Left lung (tissue), 10 donors: ENCODE measurements around the gene CST7. TPM values are rescaled to one million over a fixed set of nuclear protein-coding genes. Genes with fewer than 3 reads are reported as not detected.

Experiments
- ATAC-seq: fragments of 200-7000 bp; cut with Tn5 transposase; one replicate; pipeline ENCODE4 v1.9.1; 2020; ENCODE audit warnings: moderate library complexity
- DNase-seq, 4 donors: peaks; one replicate each; pipeline ENCODE4 v3.0.0-alpha.2; 2013 to 2020
- H3K27ac ChIP-seq, 2 donors: fragments of 200-600 bp; sonication (generic) in 1 of 2; one replicate each; pipeline versions ENCODE4 v1.5.0 to v1.8.0; 2020 to 2021
- H3K27me3 ChIP-seq, 2 donors: fragments of 200-600 bp; sonication (generic) in 1 of 2; one replicate each; pipeline versions ENCODE4 v1.5.0 to v1.8.0; 2020 to 2021
- H3K36me3 ChIP-seq, 2 donors: fragments of 200-600 bp; sonication (generic) in 1 of 2; one replicate each; pipeline versions ENCODE4 v1.5.0 to v1.8.0; 2020 to 2021
- H3K4me1 ChIP-seq, 2 donors: fragments of 200-600 bp; one replicate each; pipeline ENCODE4 v1.8.0; 2021
- H3K4me3 ChIP-seq, 2 donors: fragments of 200-600 bp; sonication (generic) in 1 of 2; one replicate each; pipeline versions ENCODE4 v1.5.0 to v1.8.0; 2020 to 2021; ENCODE audit warnings: mild to moderate bottlenecking in 1 of 2
- H3K9me3 ChIP-seq, 2 donors: fragments of 200-600 bp; sonication (generic) in 1 of 2; one replicate each; pipeline versions ENCODE4 v1.5.0 to v1.8.0; 2020 to 2021
- intact Hi-C, 2 donors: fragments of 100-400 bp; cut with DNase I; formaldehyde crosslinking; loops; one replicate each; pipeline versions ENCODE4 v1.11.2 to v1.14.2; 2022
- polyA plus RNA-seq, 6 donors: library from polyadenylated mRNA; unstranded; fragments of 120-200 nt; gene quantifications; one replicate each; pipeline ENCODE4 v1.2.1, GENCODE V29; 2013; ENCODE audit not compliant: insufficient read length in 6 of 6
- total RNA-seq, 2 donors: library from RNA; stranded (reverse); fragmentation: NEBNext Ultra II Directional; extraction: Animal tissue kit (Norgen Biotek cat#: 25700); gene quantifications; one replicate each; pipeline ENCODE4 v1.2.1, GENCODE V29; 2021
- TF ChIP-seq, protein P1 (sequence below), 2 donors: fragments of 200-600 bp; sonication (generic) in 1 of 2; IDR thresholded peaks; one replicate each; pipeline versions ENCODE4 v1.5.0 to v1.8.0; 2021; ENCODE audit warnings: antibody characterized with exemption in 2 of 2
- donor health status: DM: no; HTN: yes; CAD: no.
- donor health status: DM: no; HTN: no; CAD: no.

Gene CST7
- total and polyA plus RNA-seq, 8 donors: 0.84 to 28.0 (median 1.7) TPM

DNA sequence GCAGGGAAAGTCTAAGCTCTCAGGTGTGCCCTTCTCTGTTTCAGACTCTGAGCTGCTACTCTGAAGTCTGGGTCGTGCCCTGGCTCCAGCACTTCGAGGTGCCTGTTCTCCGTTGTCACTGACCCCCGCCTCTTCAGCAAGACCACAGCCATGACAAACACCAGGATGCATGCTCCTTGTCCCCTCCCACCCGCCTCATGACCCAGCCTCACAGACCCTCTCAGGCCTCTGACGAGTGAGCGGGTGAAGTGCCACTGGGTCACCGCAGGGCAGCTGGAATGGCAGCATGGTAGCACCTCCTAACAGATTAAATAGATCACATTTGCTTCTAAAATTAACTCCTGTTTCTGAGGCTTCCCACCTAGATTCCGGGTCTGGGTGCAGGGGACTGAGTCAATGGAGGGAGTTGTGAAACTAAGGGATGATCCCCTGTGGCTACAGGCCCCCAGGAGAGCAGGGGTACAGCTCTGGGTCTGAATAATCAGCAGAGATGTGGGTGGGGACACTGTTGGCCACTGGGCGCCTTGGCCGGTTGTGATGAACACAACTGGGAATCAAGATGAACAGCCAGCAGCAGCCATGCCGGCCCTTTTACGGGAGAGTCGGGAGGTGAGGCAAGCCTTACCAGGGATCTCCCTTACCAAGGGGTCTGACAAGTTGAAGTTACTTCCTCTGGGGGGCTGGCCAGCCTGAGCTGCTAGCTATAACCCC lies 10.7 kb downstream of the CST7 start:
- Histone ChIP-seq H3K4me1 (peaks cover 0 to 5% of the 10 kb centered on the region in 2 donors), H3K9me3 (no peaks in the 10 kb centered on the region), H3K4me3 (no peak overlapping the region), H3K27ac (peak overlapping the region in 1 of 2 donors; percentile 53), H3K27me3 (no peaks in the 10 kb centered on the region), H3K36me3 (peaks cover 0 to 86% of the 10 kb centered on the region in 2 donors)
- ATAC-seq: no peak
- intact Hi-C loops: no loop called here
- TF ChIP-seq, protein P1, sequence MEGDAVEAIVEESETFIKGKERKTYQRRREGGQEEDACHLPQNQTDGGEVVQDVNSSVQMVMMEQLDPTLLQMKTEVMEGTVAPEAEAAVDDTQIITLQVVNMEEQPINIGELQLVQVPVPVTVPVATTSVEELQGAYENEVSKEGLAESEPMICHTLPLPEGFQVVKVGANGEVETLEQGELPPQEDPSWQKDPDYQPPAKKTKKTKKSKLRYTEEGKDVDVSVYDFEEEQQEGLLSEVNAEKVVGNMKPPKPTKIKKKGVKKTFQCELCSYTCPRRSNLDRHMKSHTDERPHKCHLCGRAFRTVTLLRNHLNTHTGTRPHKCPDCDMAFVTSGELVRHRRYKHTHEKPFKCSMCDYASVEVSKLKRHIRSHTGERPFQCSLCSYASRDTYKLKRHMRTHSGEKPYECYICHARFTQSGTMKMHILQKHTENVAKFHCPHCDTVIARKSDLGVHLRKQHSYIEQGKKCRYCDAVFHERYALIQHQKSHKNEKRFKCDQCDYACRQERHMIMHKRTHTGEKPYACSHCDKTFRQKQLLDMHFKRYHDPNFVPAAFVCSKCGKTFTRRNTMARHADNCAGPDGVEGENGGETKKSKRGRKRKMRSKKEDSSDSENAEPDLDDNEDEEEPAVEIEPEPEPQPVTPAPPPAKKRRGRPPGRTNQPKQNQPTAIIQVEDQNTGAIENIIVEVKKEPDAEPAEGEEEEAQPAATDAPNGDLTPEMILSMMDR (IDR thresholded peaks at IDR 0.05): no peak
- DNase-seq: no peak

DNA sequence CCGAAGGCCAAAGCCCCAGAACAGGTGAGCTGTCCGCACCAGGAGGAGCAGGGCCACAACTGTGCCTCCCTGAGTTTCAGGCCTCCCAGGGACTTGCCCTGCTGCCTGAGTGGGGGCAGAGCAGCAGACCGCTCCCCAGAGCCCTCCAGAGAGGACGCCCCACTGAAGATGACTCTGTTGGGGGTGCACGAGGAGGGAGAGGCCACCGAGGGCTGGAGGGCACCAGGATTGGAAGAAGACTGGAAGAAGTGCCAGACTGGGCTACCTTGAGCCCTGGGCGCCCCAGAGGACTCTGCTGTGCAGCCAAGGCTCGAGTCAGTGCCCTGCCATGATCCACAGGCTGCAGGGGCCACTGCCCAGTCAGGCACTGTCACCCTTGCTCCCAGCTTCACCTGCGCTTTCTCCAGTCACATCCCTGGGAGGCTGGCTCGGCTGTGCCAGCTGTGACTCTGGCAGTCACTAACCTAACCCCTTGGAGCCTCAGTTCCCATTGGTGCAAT lies 11.3 kb downstream of the CST7 start:
- DNase-seq: no peak
- TF ChIP-seq, protein P1 (IDR thresholded peaks at IDR 0.05): no peak
- intact Hi-C loops: no loop called here
- Histone ChIP-seq H3K27ac (peak overlapping the region in 1 of 2 donors; percentile 53), H3K4me1 (no peaks in the 10 kb centered on the region), H3K27me3 (no peaks in the 10 kb centered on the region), H3K36me3 (peaks cover 0 to 92% of the 10 kb centered on the region in 2 donors), H3K9me3 (no peaks in the 10 kb centered on the region), H3K4me3 (no peak overlapping the region)
- ATAC-seq: no peak

DNA sequence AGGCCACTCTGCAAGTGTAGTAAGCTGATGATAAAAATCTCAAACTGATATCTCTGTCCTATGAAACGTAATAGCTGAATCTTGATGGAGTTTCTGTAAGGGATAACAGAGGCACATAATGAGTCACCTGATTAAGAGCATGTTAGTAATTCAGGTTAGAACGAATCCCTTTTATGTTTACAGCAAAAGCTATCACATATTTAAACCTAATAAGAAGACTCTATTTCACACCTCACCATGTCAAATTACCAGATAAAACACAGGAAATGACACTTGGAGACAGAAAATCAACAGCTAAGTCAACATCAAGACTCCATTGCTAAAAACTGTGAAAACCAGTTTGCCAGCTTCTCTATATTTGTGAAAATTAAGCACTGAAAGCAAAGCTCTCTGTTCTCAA lies 11.8 kb downstream of the CST7 start:
- Histone ChIP-seq H3K27ac (peak overlapping the region in 1 of 2 donors; percentile 53), H3K9me3 (no peaks in the 10 kb centered on the region), H3K4me3 (no peak overlapping the region), H3K36me3 (peaks cover 0 to 94% of the 10 kb centered on the region in 2 donors), H3K27me3 (no peaks in the 10 kb centered on the region), H3K4me1 (no peaks in the 10 kb centered on the region)
- DNase-seq: peak in 1 of 4 donors; percentile 33
- ATAC-seq: no peak
- TF ChIP-seq, protein P1 (IDR thresholded peaks at IDR 0.05): no peak
- intact Hi-C loops: no loop called here

DNA sequence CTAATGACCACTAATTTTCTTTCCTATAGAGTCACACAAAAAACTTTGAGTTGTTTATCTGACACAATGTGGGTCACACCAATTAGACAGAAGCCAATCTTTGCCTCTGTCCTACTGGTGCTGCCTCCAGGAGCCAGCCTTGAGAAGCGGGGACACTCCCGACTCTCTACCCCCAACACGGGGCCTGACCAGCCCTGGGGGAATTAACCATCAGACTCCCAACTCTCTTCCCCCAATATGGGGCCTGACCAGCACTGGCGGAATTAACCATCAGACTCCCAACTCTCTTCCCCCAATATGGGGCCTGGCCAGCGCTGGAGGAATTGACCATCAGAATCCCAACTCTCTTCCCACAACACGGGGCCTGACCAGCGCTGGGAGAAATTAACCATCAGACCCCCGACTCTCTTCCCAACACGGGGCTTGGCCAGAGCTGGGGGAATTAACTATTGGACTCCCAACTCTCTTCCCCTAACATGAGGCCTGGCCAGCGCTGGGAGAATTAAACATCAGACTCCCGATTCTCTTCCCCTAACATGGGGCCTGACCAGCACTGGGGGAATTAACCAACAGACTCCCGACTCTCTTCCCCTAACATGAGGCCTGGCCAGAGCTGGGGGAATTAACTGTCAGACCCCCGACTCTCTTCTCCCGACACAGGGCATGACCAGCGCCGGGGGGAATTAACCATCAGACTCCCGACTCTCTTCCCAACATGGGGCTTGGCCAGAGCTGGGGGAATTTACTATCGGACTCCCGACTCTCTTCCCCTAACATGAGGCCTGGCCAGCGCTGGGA lies 12.5 kb downstream of the CST7 start:
- no peaks in the 10 kb centered on the region for H3K4me1 ChIP-seq
- H3K9me3 ChIP-seq: no peaks in the 10 kb centered on the region
- TF ChIP-seq, protein P1 (IDR thresholded peaks at IDR 0.05): no peak
- no peak overlapping the region for H3K4me3 ChIP-seq
- intact Hi-C loops: no loop called here
- ATAC-seq (no peak), DNase-seq (no peak)
- H3K27me3 ChIP-seq: no peaks in the 10 kb centered on the region
- H3K27ac ChIP-seq: peak overlapping the region in 1 of 2 donors; percentile 15
- peaks cover 0 to 94% of the 10 kb centered on the region in 2 donors for H3K36me3 ChIP-seq

DNA sequence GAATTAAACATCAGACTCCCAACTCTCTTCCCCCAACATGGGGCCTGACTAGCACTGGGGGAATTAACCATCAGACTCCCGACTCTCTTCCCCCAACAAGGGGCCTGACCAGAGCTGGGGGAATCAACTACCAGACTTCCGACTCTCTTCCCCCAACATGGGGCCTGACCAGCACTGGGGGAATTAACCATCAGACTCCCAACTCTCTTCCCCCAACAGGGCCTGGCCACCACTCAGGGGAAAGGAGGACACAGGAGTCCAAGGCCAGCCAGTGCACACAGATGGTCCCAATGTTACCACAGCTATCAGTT lies 13.1 kb downstream of the CST7 start:
- no peak for ATAC-seq
- DNase-seq: no peak
- TF ChIP-seq, protein P1 (IDR thresholded peaks at IDR 0.05): no peak
- H3K9me3 ChIP-seq: no peaks in the 10 kb centered on the region
- intact Hi-C loops: no loop called here
- no peak overlapping the region for H3K4me3 ChIP-seq
- peaks cover 0 to 97% of the 10 kb centered on the region in 2 donors for H3K36me3 ChIP-seq
- no peaks in the 10 kb centered on the region for H3K4me1 ChIP-seq
- no peaks in the 10 kb centered on the region for H3K27me3 ChIP-seq
- no peak overlapping the region for H3K27ac ChIP-seq
